ENCODE measurements around the gene ANKS1B. TPM values are rescaled to one million over a fixed set of nuclear protein-coding genes. Genes with fewer than 3 reads are reported as not detected.

ANKS1B gene
- total RNA-seq, 1 donor, result 47.0 TPM

GRCh38 chr12:98807187-98807586, 1177.5 kb downstream of the ANKS1B start:
- TF ChIP-seq CTCF (IDR thresholded peaks at IDR 0.05; ENCODE audit: insufficient read depth, low read length), result no peak
- H3K4me3 ChIP-seq (ENCODE audit: low read depth, low read length), result no peak overlapping the region
- DNase-seq (ENCODE audit: low read depth), result no peak

- no peak for TF ChIP-seq CTCF (IDR thresholded peaks at IDR 0.05; ENCODE audit: insufficient read depth, low read length)
- peak; percentile 21 for DNase-seq (ENCODE audit: low read depth)
- no peak overlapping the region for H3K4me3 ChIP-seq (ENCODE audit: low read depth, low read length)
These were observed 1181.1 kb downstream of the ANKS1B start for GRCh38 chr12:98803468-98804209.

GRCh38 chr12:98799822-98800221, 1184.9 kb downstream of the ANKS1B start:
- no peak overlapping the region for H3K4me3 ChIP-seq (ENCODE audit: low read depth, low read length)
- no peak for DNase-seq (ENCODE audit: low read depth)
- no peak for TF ChIP-seq CTCF (IDR thresholded peaks at IDR 0.05; ENCODE audit: insufficient read depth, low read length)

GRCh38 chr12:98799146-98799810, 1185.5 kb downstream of the ANKS1B start:
- DNase-seq (ENCODE audit: low read depth), result no peak
- H3K4me3 ChIP-seq (ENCODE audit: low read depth, low read length), result no peak overlapping the region
- no peak for TF ChIP-seq CTCF (IDR thresholded peaks at IDR 0.05; ENCODE audit: insufficient read depth, low read length)

GRCh38 chr12:98797200-98797599, 1187.5 kb downstream of the ANKS1B start:
- H3K4me3 ChIP-seq (ENCODE audit: low read depth, low read length), result no peak overlapping the region
- TF ChIP-seq CTCF (IDR thresholded peaks at IDR 0.05; ENCODE audit: insufficient read depth, low read length), result no peak
- no peak for DNase-seq (ENCODE audit: low read depth)

- DNase-seq (ENCODE audit: low read depth), result no peak
- no peak for TF ChIP-seq CTCF (IDR thresholded peaks at IDR 0.05; ENCODE audit: insufficient read depth, low read length)
These were observed 1188.0 kb downstream of the ANKS1B start for GRCh38 chr12:98796745-98797144.

More at GRCh38 chr12:98796745-98797144, 1188.0 kb downstream of the ANKS1B start:
- no peak overlapping the region for H3K4me3 ChIP-seq (ENCODE audit: low read depth, low read length)

Measured in fibroblast of the aortic adventitia (primary cell).